ENCODE results near the gene ZNF552. TPM values are rescaled to one million over a fixed set of nuclear protein-coding genes. Genes with fewer than 3 reads are reported as not detected.

ZNF552 gene
- total and polyA plus RNA-seq, 8 donors, result 9.6 to 84.4 (median 30.6) TPM

DNA sequence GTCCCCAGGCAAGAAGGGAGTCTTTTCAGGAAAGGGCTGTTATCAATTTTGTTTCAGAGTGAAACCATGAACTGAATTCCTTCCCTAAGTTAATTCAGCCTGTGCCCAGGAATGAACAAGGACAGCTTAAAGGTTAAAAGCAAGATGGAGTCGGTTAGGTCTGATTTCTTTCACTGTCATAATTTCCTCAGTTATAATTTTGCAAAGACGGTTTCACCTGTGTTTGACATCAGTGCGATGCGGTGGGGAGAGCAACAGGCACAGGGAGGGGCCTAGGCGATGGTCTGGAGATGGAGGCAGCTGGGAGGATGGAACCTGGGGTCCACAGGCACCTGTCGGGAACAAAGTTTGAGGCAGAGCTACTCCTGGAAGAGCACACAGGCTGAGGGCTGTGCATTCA lies 5.9 kb upstream of the ZNF552 start:
- intact Hi-C loops (cut with DNase I; ENCODE audit: low total_unique reads), result no loop called here
- no peaks in the 10 kb centered on the region for H3K9me3 ChIP-seq
- peak overlapping the region; percentile 54 to 92 (median 90) for H3K27ac ChIP-seq
- H3K4me3 ChIP-seq, result peak overlapping the region; percentile 80 to 97 (median 91)
- peaks cover 0 to 16% (median 2%) of the 10 kb centered on the region in 4 donors for H3K36me3 ChIP-seq
- H3K4me1 ChIP-seq, result peaks cover 15 to 57% (median 43%) of the 10 kb centered on the region in 4 donors
- DNase-seq, result no peak
- no peaks in the 10 kb centered on the region for H3K27me3 ChIP-seq
- WGBS, 5 donors, result 41 to 60% (median 51%) methylated on average over 6 of the region's 6 CpGs
- TF ChIP-seq EP300 (IDR thresholded peaks at IDR 0.05) (no peak), POLR2A (IDR thresholded peaks at IDR 0.05) (no peak), POLR2AphosphoS5 (IDR thresholded peaks at IDR 0.05) (no peak), CTCF (IDR thresholded peaks at IDR 0.05) (no peak)

DNA sequence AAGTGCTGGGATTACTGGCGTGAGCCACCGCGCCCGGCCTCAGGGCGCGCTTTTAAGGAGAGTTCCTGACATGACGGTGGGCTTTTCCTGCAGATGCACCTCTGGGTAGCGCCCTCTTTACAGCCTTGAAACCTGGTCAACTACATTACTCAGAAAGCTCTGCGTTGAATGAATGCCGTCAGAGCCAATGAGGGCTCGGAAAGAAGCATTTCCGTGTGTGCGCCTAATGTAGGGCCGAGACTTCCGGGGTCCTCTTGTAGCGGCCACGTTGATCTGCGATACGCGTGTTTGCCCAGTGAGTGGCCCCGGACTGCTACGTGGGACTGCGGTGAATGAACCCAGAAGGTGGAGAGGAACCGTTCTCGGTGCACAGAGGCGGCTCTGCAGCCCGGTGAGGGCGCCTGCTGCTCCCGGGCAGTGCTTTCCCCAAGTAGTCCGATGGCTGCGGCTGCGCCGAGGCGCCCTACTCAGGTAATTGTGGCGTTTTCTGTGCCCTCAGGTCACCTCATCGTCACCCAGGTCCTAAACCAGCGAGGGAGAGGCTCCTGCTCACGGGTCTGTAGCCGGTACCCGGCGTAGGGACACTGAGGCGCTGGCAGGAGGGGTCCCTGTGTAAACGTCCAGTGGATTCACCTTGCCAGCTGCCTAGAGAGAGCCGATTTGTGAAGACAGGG lies 4.9 kb upstream of the ZNF552 start:
- Histone ChIP-seq H3K27me3 (no peaks in the 10 kb centered on the region), H3K9me3 (no peaks in the 10 kb centered on the region), H3K27ac (peak overlapping the region; percentile 89 to 92 (median 91)), H3K36me3 (peaks cover 0 to 12% (median 0%) of the 10 kb centered on the region in 4 donors), H3K4me1 (peaks cover 22 to 60% (median 52%) of the 10 kb centered on the region in 4 donors), H3K4me3 (peak overlapping the region; percentile 80 to 97 (median 91))
- WGBS, 5 donors, result 0 to 1% (median 1%) methylated on average over 23 to 44 of the region's 44 CpGs
- peak; percentile 92 to 97 for DNase-seq
- intact Hi-C loops (cut with DNase I; ENCODE audit: low total_unique reads), result no loop called here
- peak in 1 of 4 donors; percentile 29 for TF ChIP-seq POLR2A (IDR thresholded peaks at IDR 0.05)
- no peak for TF ChIP-seq CTCF (IDR thresholded peaks at IDR 0.05)
- peak; percentile 28 to 94 (median 82) for TF ChIP-seq POLR2AphosphoS5 (IDR thresholded peaks at IDR 0.05)
- TF ChIP-seq EP300 (IDR thresholded peaks at IDR 0.05), result no peak

- Histone ChIP-seq H3K4me1 (peaks cover 27 to 62% (median 51%) of the 10 kb centered on the region in 4 donors), H3K4me3 (no peak overlapping the region), H3K9me3 (no peaks in the 10 kb centered on the region), H3K27ac (no peak overlapping the region), H3K27me3 (no peaks in the 10 kb centered on the region), H3K36me3 (peaks cover 0 to 4% (median 0%) of the 10 kb centered on the region in 4 donors)
- no peak for DNase-seq
- TF ChIP-seq POLR2A (IDR thresholded peaks at IDR 0.05), result no peak
- TF ChIP-seq POLR2AphosphoS5 (IDR thresholded peaks at IDR 0.05), result no peak
- TF ChIP-seq CTCF (IDR thresholded peaks at IDR 0.05), result no peak
- no peak for TF ChIP-seq EP300 (IDR thresholded peaks at IDR 0.05)
- 87 to 90% (median 89%) methylated on average over 7 of the region's 7 CpGs for WGBS, 5 donors
- intact Hi-C loops (cut with DNase I; ENCODE audit: low total_unique reads), result no loop called here
These were observed 3.7 kb upstream of the ZNF552 start for GRCh38 chr19:57818378-57818777.

GRCh38 chr19:57817976-57818375 lies 3.3 kb upstream of the ZNF552 start:
- H3K9me3 ChIP-seq, result no peaks in the 10 kb centered on the region
- H3K4me3 ChIP-seq, result no peak overlapping the region
- H3K27me3 ChIP-seq, result no peaks in the 10 kb centered on the region
- H3K4me1 ChIP-seq, result peaks cover 27 to 61% (median 49%) of the 10 kb centered on the region in 4 donors
- intact Hi-C loops (cut with DNase I; ENCODE audit: low total_unique reads), result no loop called here
- peaks cover under 1 to 5% (median under 1%) of the 10 kb centered on the region in 4 donors for H3K36me3 ChIP-seq
- TF ChIP-seq POLR2A (IDR thresholded peaks at IDR 0.05) (no peak), POLR2AphosphoS5 (IDR thresholded peaks at IDR 0.05) (no peak), CTCF (IDR thresholded peaks at IDR 0.05) (no peak), EP300 (IDR thresholded peaks at IDR 0.05) (no peak)
- no peak for DNase-seq
- H3K27ac ChIP-seq, result no peak overlapping the region
- WGBS, 5 donors, result 93 to 98% (median 95%) methylated on average over 14 of the region's 14 CpGs

All from stomach (tissue), 9 donors.